HTR-8/SVneo (cell line): ENCODE results near the gene QSOX1.
"Not testable (repeated sequence)": the region's sequence is repeated elsewhere in the genome, so short reads cannot be mapped to it uniquely, and the experiment has no call there.

ENCODE experiments used
- DNase-seq: peaks from one replicate; pipeline ENCODE4 v3.0.0; 2011; ENCODE audit warnings: low spot score, mixed read lengths; ENCODE audit not compliant: insufficient read length
- FAIRE-seq: peaks from 2 replicates; lab custom pipeline; 2011; peaks lifted over from hg19 to GRCh38; lab: Jason Lieb, UNC

QSOX1 gene

DNA sequence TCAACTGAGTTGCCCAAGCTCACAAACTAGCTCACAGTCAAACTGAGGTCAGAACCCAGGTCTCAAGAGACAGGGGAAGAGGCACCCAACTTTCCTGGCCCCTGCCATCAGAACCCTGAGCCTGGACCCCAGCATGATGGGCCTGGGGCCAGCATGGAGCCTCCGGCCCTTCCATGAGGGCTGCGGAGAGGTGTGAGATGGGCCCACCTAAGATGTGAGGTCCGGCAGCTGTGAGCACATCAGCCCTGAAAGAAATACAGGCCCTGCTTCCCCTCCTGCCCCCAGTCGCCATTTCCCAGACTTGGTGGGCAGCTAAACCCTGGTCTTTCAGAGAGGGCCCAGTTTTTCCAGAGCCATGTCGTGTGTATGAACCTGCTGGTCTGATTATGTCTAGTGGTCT, 30.6 kb downstream of the QSOX1 start:
- no peak for DNase-seq
- FAIRE-seq: no peak

DNA sequence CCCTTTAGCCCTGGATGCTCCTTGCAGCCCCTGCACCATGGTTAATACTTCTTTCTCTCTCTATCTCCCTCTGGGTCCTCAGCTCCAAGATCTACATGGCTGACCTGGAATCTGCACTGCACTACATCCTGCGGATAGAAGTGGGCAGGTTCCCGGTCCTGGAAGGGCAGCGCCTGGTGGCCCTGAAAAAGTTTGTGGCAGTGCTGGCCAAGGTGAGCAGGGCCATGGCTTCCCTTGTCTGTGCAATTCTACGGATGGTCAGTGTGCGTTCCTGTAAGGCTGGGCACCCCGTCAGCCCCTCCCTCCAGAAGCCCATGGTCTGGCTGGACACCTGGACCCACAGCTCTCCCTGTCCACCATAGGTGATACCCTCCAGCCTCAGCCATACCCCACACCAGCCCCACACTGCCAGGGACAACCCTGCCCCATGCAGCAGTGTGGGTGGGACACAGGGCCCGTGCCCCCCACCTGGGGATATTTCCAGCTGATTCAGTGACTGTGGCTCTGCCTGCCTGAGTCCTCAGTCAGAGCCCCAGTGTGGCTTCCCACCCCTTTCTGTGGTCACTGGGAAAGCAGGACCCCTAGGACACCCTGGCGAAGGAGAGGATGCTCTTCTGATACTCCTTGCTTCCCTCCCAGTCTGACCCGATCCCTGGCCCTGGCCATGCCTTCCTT, 31.4 kb downstream of the QSOX1 start:
- no peak for FAIRE-seq
- no peak for DNase-seq

DNA sequence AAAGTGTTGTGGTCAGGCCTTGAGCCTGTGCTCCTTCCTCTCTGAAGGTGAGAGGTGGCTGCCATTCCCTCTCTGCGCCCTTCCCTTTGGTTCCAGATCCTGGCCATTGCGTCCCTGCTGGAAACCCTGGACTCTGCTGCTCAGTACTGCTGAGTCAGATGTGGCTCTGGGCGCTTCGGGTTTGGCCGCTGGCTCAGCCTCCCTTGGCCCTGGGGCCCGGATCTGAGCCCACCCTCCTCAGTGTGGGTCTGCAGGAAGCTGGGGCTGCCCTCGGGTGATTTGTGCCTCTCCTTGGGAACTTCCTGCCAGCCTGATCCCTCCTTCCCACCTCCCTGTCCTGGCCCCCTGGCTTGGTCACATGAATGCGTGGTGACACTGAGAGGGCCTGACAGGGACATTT, 32.2 kb downstream of the QSOX1 start:
- DNase-seq (no peak), FAIRE-seq (no peak)

DNA sequence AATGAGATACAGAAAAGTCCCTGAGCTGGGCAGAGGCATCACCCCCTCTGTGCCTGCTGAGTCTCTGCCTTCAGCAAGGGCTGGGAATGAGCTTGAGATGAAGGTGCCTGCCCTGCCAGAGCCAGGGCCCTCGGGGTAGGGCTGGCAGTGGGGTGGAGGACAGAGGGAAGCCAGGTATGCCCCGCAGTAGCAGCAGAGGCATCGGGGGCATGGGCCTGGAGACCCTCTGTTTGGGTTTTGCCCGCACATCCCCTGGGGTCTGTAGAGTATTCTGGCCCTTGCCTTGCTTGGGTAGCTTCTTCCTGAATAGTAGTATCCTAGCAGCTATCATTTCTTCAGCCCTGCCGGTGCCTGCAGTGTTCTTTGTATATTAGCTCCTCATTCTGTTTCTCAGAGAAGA, 33.0 kb downstream of the QSOX1 start:
- DNase-seq (no peak), FAIRE-seq (no peak)

DNA sequence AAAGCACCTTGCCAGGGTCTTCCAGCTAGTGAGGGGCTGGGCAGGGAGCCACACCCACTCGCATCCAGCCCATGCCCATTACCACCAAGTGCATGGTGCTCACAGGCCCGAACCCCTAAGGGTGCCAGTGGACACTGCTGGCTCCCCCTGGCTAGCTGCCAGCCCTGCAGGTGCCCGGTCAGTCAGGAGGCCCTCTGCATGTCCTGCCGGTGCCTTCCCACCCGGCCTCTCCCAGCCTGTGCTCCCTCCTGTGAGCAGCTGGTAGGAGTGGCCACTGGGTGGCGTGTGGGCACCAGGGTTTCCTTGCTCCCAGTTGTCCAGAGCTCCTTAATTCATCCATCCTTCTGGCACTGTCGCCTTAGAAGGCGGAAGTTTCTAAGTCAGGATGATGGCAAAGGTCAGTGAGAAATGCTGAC, 33.4 kb downstream of the QSOX1 start:
- DNase-seq: peak; percentile 79
- FAIRE-seq: no peak

DNA sequence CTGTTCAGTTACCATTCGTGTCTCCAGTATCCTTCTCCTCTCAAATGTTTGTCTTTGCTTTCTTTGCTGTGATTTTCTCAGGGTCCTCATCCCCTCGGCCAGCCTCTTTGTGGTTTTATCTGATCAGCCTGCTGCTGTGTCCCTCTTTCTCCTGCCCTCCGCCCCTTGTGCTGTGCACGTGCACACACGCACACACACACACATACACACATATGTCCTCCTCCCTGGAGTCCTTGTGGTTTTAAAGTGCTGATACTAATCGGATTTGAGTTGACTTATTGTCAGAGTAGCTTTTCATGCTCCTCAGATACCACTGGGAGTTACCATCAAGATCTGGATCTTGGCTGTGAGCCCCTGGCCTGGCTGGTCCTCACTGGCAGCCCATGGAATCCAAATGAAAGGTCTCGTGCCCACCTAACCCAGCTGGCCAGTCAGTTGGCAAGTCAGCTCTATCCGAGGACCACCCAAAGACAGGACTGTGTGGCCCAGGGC, 34.1 kb downstream of the QSOX1 start:
- DNase-seq (no peak), FAIRE-seq (no peak)

DNA sequence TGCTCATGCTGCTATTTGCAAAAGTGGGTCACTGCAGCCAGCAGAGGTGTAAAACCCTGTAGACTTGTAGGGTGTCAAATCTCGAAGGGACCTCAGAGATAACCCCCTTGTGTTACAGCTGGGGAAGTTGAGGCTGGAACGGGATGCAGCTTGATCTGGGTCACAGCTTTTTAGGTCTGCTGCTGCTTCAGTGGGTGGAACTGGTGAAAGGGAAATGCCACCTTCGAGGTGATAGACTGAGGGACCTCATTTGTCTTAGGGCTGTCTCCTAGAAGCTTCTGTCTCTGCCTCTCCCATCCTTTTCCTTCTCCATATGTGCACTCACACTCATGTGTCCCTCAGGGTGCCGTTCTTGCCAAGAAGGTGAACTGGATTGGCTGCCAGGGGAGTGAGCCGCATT, 35.4 kb downstream of the QSOX1 start:
- no peak for FAIRE-seq

DNA sequence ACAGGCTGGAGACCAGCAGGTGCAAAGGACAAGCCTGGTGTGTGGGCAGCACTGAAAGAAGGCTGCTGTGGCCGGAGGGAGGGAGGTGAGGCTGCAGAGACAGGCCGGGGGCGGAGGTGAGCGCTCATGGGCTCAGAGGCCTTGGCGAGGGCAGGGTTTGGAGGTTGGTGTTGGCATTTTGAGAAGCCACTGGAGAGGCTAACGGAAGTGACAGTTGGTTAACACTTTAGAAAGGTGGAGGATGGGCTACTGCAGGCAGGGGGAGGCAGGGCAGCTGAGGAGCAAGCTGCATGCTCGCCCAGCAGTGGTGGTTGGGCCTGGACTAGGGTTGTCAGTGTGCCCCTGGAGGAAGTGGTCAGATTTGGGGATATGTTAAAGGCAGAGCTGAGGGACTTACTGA, 37.5 kb downstream of the QSOX1 start:
- DNase-seq (no peak), FAIRE-seq (no peak)

More for the DNA sequence above, 35.4 kb downstream of the QSOX1 start:
- DNase-seq: no peak

DNA sequence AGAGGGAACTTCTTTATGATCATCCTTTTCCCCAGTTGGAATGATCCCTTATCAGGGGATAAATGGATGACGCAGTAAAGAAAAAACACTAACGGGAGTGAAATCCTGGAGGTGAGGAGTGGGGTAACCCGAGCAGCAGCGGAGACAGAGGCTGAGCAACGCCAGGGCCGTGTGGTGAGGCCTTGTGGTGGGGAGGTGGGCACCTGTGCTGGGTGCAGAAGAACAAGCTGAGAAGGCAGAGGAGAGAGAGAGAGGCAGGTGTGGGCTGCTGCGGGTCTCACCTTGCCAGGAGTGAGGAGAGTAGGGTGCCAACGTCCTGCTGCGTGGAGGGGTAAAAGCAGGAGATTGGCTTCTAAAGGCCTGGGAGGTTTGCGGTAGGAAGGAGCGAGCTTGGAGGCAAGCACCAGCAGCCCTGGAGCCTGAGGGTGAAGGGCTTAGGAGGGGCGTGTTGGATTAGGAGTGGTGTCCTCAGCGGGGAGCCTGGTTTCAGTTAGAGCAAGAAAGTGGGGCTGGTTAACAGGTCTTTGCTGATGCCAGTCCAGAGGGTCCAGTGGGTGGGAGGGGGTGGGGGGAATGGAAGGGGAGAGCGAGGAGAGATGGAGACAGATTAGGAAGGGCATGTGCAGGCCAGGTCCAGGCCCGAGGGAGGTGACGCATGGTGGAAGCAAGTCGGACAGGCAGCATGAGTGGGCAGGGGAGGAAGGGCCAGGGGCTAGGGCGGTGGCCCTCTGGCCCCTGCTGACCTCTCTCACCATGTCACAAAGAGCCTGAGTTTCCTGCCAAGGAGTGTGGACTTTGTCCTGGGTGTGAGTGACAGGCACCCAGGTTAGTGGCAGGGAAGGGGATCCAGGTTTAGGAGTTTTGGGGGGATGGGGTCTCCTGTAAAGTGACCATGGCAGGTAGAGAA, 38.7 kb downstream of the QSOX1 start:
- no peak for DNase-seq
- FAIRE-seq: no peak

DNA sequence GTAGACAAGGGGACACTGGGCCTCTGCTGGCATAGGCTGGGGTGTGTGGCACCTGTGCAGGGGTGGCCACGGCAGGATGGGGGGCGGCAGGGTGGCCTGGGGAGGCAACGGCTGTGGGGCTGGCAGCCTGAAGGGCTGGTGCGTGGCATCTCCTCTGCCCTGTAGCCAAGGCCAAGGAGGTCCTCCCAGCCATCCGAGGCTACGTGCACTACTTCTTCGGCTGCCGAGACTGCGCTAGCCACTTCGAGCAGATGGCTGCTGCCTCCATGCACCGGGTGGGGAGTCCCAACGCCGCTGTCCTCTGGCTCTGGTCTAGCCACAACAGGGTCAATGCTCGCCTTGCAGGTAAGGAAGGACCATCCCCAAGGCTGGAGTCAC, 39.4 kb downstream of the QSOX1 start:
- DNase-seq (no peak), FAIRE-seq (no peak)

DNA sequence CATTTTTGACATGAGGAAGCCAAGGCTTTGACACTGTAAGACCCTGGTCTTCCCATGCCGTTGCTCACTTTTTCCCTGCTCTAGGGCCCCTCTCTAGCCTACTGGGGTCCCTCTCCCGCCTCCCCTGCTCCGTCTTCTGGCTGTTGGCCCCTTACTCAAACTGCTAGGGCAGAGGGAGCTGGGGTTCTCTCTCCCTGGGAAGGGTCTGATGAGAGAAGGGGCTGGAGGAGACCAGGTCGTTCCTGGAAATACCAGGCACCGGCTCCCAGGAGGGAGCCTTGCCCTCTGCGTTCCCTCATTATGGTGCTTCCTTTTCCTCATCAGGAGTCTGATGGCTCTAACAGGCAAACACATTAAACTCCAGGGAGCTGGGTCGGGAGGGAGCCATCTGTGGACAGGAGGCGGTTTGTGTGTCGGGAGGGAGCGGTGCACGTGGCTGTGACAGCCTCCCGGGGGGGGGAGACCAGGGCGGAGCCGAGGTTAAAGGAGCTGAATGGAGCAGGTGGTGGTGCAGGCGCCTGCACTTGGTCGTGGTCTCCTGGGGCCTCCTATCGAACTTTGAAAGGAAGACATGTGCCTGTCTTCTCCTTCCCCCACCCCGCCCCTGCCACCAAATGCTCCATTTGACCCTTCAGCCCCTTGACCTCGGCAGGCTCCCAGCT, 40.0 kb downstream of the QSOX1 start:
- FAIRE-seq (no peak), DNase-seq (no peak)

DNA sequence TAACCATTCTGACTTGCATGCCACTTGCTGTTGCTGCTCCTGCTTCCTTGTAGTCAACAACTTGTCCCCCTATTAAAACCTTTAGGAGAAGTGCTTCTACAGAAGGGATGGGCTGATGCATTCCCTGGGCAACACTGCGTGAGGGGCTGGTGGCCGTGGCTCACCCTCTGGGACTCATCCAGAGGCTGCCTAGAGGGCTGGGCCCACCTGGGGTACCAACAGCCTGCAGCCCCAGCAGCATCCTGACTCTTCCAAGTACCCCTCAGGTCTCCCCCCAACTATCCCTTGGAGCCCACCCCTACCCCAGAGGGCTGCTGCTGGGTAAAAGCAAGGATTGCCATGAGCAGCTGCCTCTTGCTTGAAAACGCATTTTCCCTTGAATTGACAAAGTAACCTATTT, 40.7 kb downstream of the QSOX1 start:
- FAIRE-seq (no peak), DNase-seq (no peak)

DNA sequence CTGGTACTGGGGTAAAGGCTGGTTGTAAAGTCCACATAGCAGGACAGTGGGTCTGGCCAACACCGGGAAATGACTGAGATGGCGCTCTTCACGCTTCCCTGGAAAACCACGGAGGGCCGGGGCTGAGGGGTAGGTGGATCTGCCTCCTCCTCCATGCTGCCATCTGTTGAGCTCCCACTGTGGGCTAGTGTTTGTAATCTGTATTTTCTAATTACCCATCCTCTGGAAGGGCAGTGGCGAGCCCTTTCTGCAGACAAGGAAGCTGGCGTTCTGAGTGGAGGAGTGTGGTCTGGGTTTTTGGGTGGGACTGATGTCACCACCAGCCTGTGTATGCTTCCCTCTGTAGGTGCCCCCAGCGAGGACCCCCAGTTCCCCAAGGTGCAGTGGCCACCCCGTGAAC, 41.2 kb downstream of the QSOX1 start:
- FAIRE-seq: no peak
- DNase-seq: no peak

DNA sequence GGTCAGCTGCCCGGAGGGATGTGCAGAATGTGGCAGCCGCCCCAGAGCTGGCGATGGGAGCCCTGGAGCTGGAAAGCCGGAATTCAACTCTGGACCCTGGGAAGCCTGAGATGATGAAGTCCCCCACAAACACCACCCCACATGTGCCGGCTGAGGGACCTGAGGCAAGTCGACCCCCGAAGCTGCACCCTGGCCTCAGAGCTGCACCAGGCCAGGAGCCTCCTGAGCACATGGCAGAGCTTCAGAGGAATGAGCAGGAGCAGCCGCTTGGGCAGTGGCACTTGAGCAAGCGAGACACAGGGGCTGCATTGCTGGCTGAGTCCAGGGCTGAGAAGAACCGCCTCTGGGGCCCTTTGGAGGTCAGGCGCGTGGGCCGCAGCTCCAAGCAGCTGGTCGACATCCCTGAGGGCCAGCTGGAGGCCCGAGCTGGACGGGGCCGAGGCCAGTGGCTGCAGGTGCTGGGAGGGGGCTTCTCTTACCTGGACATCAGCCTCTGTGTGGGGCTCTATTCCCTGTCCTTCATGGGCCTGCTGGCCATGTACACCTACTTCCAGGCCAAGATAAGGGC, 41.9 kb downstream of the QSOX1 start:
- no peak for FAIRE-seq
- no peak for DNase-seq

DNA sequence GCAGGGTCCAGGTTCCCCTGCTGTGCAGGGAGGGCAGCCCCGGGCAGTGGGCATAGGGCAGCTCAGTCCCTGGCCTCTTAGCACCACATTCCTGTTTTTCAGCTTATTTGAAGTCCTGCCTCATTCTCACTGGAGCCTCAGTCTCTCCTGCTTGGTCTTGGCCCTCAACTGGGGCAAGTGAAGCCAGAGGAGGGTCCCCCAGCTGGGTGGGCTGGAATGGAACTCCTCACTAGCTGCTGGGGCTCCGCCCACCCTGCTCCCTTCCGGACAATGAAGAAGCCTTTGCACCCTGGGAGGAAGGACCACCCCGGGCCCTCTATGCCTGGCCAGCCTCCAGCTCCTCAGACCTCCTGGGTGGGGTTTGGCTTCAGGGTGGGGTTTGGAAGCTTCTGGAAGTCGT, 42.6 kb downstream of the QSOX1 start:
- FAIRE-seq (no peak), DNase-seq (no peak)

DNA sequence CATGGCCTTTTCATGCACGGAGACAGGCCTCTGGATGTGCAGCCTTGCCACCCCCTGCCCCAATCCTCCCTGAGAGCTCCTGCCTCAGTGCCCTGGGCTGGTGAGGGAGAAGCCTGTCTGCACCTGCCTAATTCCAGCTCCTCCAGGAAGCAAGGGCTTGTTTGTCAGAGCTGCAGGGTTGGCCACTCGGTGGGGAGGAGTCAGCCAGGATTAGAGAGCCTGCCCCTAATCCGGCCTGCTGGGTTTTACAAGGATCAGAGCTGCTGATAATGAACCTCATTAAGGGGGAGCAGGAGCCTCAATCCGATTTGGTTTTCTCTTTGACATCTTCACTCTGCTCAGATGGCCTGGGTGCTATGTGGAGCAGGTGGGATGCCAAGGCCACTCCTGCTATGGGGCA, 43.5 kb downstream of the QSOX1 start:
- no peak for DNase-seq
- no peak for FAIRE-seq

DNA sequence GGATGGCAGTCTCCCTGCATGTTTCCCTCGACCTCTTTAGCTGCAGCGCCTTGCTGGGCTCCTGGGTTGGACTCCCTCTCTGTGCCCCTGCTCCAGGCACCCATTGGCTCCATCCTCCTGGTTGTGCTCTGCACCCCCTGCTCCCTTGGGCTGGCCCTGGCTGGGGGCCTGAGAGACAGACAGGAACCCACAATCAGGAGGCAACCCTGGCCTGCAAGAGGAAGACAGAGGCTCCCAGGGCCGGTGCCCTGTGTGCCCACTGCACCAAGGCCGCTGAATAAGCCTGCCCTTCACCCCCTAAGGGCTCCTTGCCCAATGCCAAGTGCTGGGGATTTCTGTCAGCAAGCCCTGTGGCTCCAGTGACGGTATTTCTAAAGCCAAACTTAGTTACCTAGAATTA, 43.9 kb downstream of the QSOX1 start:
- no peak for DNase-seq
- no peak for FAIRE-seq

DNA sequence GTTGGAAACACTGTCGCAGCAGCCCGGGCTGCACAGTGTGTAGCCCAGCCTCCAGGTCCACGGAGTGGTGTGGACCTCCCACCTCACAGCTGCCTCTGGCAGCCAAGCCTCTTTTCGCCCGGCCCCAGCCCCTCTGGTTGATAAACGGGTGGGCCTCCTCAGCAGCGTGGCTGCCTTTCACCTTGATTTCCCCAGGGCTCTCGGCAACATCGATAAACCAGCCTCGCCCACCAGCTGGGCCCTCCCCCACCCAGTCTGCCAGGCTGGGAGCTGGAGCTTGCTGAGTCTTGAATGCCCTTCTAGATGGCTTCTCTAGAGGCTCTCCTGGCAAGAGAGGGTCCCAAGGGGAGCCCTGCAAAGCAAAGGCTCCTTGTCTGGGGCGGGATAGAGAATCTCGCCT, 44.3 kb downstream of the QSOX1 start:
- DNase-seq (no peak), FAIRE-seq (no peak)

DNA sequence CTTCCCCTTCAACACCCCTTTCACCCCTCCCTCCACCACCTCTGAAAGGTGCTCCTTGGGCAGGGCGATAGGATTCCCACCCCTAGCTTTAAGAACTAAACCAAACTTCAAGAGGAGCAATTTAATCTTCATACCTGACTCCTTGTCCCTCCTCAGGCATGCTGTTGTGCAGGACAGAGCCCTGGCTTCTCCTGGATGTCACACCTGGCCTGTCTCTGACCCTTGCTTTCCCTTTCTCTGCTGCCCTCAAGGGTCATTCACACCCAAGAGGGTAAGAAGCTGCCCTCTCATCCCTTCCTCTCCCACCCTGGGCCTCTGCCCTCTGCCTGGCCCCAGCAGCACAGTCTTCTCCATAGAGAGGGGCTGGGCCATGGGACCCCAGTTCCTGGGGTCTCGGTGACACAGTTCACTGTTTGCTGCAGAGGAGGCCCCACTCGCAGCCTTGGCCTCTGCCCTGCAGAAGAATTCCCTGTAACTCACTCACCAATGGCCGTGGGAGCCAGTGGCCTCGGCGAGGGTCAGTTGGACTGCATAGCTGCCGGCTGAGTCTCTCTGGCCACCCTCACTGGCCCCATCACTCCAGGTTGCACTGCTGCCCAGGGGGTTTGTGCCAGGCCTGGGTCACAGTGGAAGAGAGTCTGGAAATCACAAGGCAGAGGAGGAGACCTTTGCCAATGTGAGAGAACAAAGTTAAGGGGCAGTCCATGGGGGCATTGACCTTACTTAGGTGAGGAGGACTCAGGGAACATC, 47.0 kb downstream of the QSOX1 start:
- no peak for FAIRE-seq
- no peak for DNase-seq

DNA sequence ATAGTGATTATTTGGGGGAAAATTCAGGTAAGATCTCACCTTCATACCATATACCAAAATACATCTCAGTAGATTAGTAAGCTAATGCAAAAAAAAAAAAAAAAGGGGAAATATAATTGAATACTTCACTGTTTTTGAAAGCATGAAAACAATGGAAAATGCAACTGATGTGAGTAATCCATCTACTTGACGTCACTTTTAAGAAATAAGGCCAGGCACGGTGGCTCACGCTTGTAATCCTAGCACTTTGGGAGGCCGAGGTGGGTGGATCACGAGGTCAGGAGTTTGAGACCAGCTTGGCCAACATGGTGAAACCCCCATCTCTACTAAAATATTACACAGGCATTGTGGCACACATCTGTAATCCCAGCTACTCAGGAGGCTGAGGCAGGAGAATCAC, 47.9 kb downstream of the QSOX1 start:
- not testable (repeated sequence) for FAIRE-seq, DNase-seq
